HCT116 (cell line): ENCODE measurements around the gene RIN3. TPM values are rescaled to one million over a fixed set of nuclear protein-coding genes. Genes with fewer than 3 reads are reported as not detected.

Experiments
- ATAC-seq: fragments of 200-7000 bp; cut with Tn5 transposase; 2 replicates; pipeline ENCODE4 v1.9.1; 2020; ENCODE audit warnings: mild to moderate bottlenecking, moderate library complexity
- BruUV-seq: library from RNA; stranded (reverse); fragments of 400-500 nt; replicated peaks from 2 replicates; lab custom pipeline; 2021; lab: Mats Ljungman, UMichigan
- CTCF ChIA-PET: fragments of 300-600 bp; sonication (Branson Sonifier 250); formaldehyde crosslinking; loops from one replicate; lab custom pipeline; 2021; ENCODE audit warnings: antibody characterized with exemption; lab: Charles Lee
- POLR2A ChIA-PET: fragments of 300-600, 350-600 bp; sonication (Branson Sonifier 250); formaldehyde crosslinking; loops from one replicate; lab custom pipeline; 2021; ENCODE audit warnings: antibody characterized with exemption; lab: Charles Lee
- RAD21 ChIA-PET, 2 experiments: fragments of 300-600 bp; sonication (Branson Sonifier 250); formaldehyde crosslinking; loops; one replicate each; lab custom pipeline; 2023; ENCODE audit warnings: low total read pairs in 2 of 2; ENCODE audit not compliant: uncharacterized antibody in 2 of 2, unreplicated experiment in 2 of 2, low non-redundant PET in 1 of 2; lab: Charles Lee
- DNase-seq: peaks from one replicate; pipeline ENCODE4 v3.0.0-alpha.2; 2010; ENCODE audit warnings: low read depth, low spot score
- H2AFZ ChIP-seq: fragments of 200-600 bp; shearing (Covaris generic), sonication (generic); 2 replicates; pipeline ENCODE4 v1.6.1; 2017; ENCODE audit warnings: low read depth, mixed run types, mixed read lengths, antibody characterized with exemption, low read length; ENCODE audit not compliant: poor library complexity, severe bottlenecking
- H3K27ac ChIP-seq: 2 replicates; pipeline ENCODE4 v1.5.1; 2012; ENCODE audit warnings: low read depth, low read length
- H3K27me3 ChIP-seq: fragments of 200-600 bp; sonication (generic); 2 replicates; pipeline ENCODE4 v1.6.1; 2016; ENCODE audit warnings: mixed run types, low read length, mixed read lengths; ENCODE audit not compliant: insufficient read depth
- H3K36me3 ChIP-seq, 2 experiments: fragments of 200-500 bp in 1 of 2; fragments of 200-600 bp in 1 of 2; sonication (Bioruptor generic) in 1 of 2; sonication (generic) in 1 of 2; 2 replicates each; pipeline versions ENCODE4 v1.5.1 to v1.6.1; 2014 to 2016; ENCODE audit warnings: low read length in 2 of 2, inconsistent platforms in 1 of 2, mixed read lengths in 1 of 2, mixed run types in 1 of 2; ENCODE audit not compliant: insufficient read depth in 2 of 2, control insufficient read depth in 1 of 2
- H3K4me1 ChIP-seq, 2 experiments: fragments of 200-600 bp in 1 of 2; sonication (generic) in 1 of 2; 2 replicates each; pipeline versions ENCODE4 v1.5.1 to v1.6.1; 2012 to 2017; ENCODE audit warnings: low read length in 2 of 2, inconsistent platforms in 1 of 2, mild to moderate bottlenecking in 1 of 2, mixed read lengths in 1 of 2, mixed run types in 1 of 2, moderate library complexity in 1 of 2; ENCODE audit not compliant: insufficient read depth in 2 of 2, control insufficient read depth in 1 of 2
- H3K4me2 ChIP-seq: fragments of 200-600 bp; sonication (generic); 2 replicates; pipeline ENCODE4 v1.6.1; 2017; ENCODE audit warnings: mixed run types, low read length, mixed read lengths
- H3K4me3 ChIP-seq, 2 experiments: fragments of 200-600 bp in 1 of 2; sonication (generic) in 1 of 2; replicated peaks in 1 of 2; 2 replicates each; pipeline ENCODE4 v1.5.1; 2011 to 2016; ENCODE audit warnings: low read length in 2 of 2, control low read depth in 1 of 2, low read depth in 1 of 2, mild to moderate bottlenecking in 1 of 2, mixed read lengths in 1 of 2, mixed run types in 1 of 2
- H3K79me2 ChIP-seq: fragments of 200-600 bp; sonication (generic); 2 replicates; pipeline ENCODE4 v1.6.1; 2017; ENCODE audit warnings: mild to moderate bottlenecking, mixed run types, low read length, moderate library complexity, mixed read lengths; ENCODE audit not compliant: insufficient read depth
- H3K9ac ChIP-seq: fragments of 200-600 bp; sonication (generic); 2 replicates; pipeline ENCODE4 v1.6.1; 2016; ENCODE audit warnings: low read length, mixed read lengths
- H3K9me2 ChIP-seq: fragments of 200-600 bp; sonication (generic), shearing (Covaris generic); 2 replicates; pipeline ENCODE4 v1.6.1; 2017; ENCODE audit warnings: mixed run types, mild to moderate bottlenecking, moderate library complexity; ENCODE audit not compliant: insufficient read depth
- H3K9me3 ChIP-seq, 2 experiments: fragments of 200-500 bp in 1 of 2; fragments of 200-600 bp in 1 of 2; sonication (Bioruptor generic) in 1 of 2; sonication (generic) in 1 of 2; 2 replicates each; pipeline ENCODE4 v1.6.1; 2014 to 2017; ENCODE audit warnings: low read length in 2 of 2, mixed read lengths in 2 of 2, inconsistent platforms in 1 of 2, low read depth in 1 of 2, mild to moderate bottlenecking in 1 of 2, mixed run types in 1 of 2, moderate library complexity in 1 of 2; ENCODE audit not compliant: control insufficient read depth in 1 of 2, insufficient read depth in 1 of 2
- H4K20me1 ChIP-seq: fragments of 200-600 bp; sonication (generic), shearing (Covaris generic); 2 replicates; pipeline ENCODE4 v1.6.1; 2017; ENCODE audit warnings: mixed run types, mild to moderate bottlenecking, moderate library complexity; ENCODE audit not compliant: insufficient read depth
- CEBPB ChIP-seq: IDR thresholded peaks from 2 replicates; pipeline ENCODE4 v1.6.1; 2012; ENCODE audit warnings: low read depth
- EZH2phosphoT487 ChIP-seq: fragments of 200-600 bp; IDR thresholded peaks from 2 replicates; pipeline ENCODE4 v1.6.1; 2018; ENCODE audit warnings: antibody characterized with exemption, borderline replicate concordance
- FOSL1 ChIP-seq: IDR thresholded peaks from 2 replicates; pipeline ENCODE4 v1.6.1; 2012; ENCODE audit warnings: low read depth
- POLR2A ChIP-seq: IDR thresholded peaks from 2 replicates; pipeline ENCODE4 v1.7.0; 2011; ENCODE audit warnings: borderline replicate concordance; ENCODE audit not compliant: insufficient read depth, insufficient read length; ENCODE audit errors: extremely low read depth
- RAD21 ChIP-seq: IDR thresholded peaks from 2 replicates; pipeline ENCODE4 v1.6.1; 2012; ENCODE audit warnings: low read depth, mild to moderate bottlenecking
- REST ChIP-seq: IDR thresholded peaks from 2 replicates; pipeline ENCODE4 v1.6.1; 2012; ENCODE audit warnings: low read depth
- SP1 ChIP-seq: IDR thresholded peaks from 2 replicates; pipeline ENCODE4 v1.6.1; 2012; ENCODE audit warnings: low read depth
- YY1 ChIP-seq: IDR thresholded peaks from 2 replicates; pipeline ENCODE4 v1.6.1; 2011; ENCODE audit warnings: low read length, low read depth, moderate library complexity, mild to moderate bottlenecking; ENCODE audit not compliant: insufficient replicate concordance; ENCODE audit errors: extremely low read depth
- intact Hi-C: fragments of 100-400 bp; cut with micrococcal nuclease; formaldehyde crosslinking; loops from 2 replicates; pipeline ENCODE4 v1.10.0; 2022
- total RNA-seq: library from RNA; stranded (reverse); gene quantifications from one replicate; pipeline ENCODE4 v1.2.1, GENCODE V29; 2021; ENCODE audit not compliant: unreplicated experiment

RIN3 gene
- total RNA-seq, 1 experiment from 2014 or later = 22.2 TPM

DNA sequence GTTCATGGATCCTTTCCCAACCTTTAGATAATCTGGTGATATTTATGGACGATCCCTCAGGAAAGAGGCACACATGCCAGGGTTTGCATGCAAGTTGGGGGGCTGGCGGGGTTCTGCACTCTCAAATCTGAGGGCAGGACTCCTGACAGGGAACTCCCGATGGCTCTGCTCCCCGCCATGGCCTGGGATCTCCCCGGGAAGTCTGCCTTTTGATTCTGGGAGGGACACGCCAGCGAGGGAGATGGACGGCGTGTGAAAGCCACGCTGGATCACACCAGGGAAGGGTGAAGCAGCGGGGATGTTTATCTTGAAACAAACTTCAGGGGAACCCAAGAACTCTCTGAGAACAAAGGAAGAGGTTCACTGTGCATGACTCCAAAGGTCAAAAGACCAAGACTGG is 191.2 kb downstream of the RIN3 start:
- no TSS peak for BruUV-seq
- POLR2A ChIA-PET = no interaction called here

DNA sequence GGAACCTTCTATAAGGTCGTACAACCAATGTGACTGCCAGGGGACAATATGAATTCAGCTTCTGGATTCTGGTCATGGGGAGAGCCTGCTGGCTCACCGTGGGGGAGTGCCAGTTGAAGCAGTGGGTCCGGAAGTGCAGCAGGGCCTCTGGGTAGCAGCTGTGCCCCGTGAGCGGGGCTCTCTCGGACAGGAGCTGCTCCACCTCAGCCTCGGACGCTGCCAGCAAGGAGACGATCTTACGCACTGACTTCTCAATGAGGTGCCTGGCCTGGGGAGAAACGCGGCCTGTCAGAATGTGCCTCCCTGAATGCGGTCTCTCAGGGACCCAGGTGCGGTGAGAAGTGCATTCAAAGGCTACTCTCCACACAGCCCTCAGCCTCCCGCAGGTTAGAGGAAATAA is 192.8 kb downstream of the RIN3 start:
- Histone ChIP-seq H3K4me3 (no peak overlapping the region), H3K79me2 (no peaks in the 10 kb centered on the region), H3K4me2 (no peak overlapping the region), H4K20me1 (no peaks in the 10 kb centered on the region), H2AFZ (no peak overlapping the region), H3K9me3 (no peaks in the 10 kb centered on the region), H3K9me2 (no peaks in the 10 kb centered on the region), H3K27me3 (no peaks in the 10 kb centered on the region), H3K9ac (no peak overlapping the region), H3K27ac (no peak overlapping the region), H3K4me1 (peaks cover 6 to 14% of the 10 kb centered on the region in 2 experiments), H3K36me3 (peaks cover 0 to 8% of the 10 kb centered on the region in 2 experiments; a peak in 2 of 4 replicates)
- ChIA-PET POLR2A (no interaction called here), RAD21 (no interaction called here), CTCF (no interaction called here)
- BruUV-seq = no TSS peak
- ATAC-seq (no peak), DNase-seq (no peak)
- TF ChIP-seq CEBPB = no peak
- TF ChIP-seq EZH2phosphoT487 = no peak
- TF ChIP-seq RAD21 = no peak
- no peak for TF ChIP-seq POLR2A
- no peak for TF ChIP-seq REST
- no peak for TF ChIP-seq FOSL1
- no peak for TF ChIP-seq YY1
- intact Hi-C loops = no loop called here

More for the DNA sequence above, 191.2 kb downstream of the RIN3 start:
- Histone ChIP-seq H4K20me1 (no peaks in the 10 kb centered on the region), H3K9me3 (no peaks in the 10 kb centered on the region), H3K4me1 (peaks cover 6 to 14% of the 10 kb centered on the region in 2 experiments), H3K4me3 (no peak overlapping the region), H3K4me2 (no peak overlapping the region), H3K9me2 (no peaks in the 10 kb centered on the region), H2AFZ (no peak overlapping the region), H3K27ac (no peak overlapping the region), H3K27me3 (no peaks in the 10 kb centered on the region), H3K9ac (no peak overlapping the region), H3K36me3 (peaks cover 0 to 8% of the 10 kb centered on the region in 2 experiments; a peak in 1 of 4 replicates), H3K79me2 (no peaks in the 10 kb centered on the region)
- ChIA-PET RAD21 (no interaction called here), CTCF (no interaction called here)
- no peak for DNase-seq
- intact Hi-C loops = no loop called here
- no peak for TF ChIP-seq SP1
- no peak for ATAC-seq
